ENCODE results near the gene MRPL27. TPM values are rescaled to one million over a fixed set of nuclear protein-coding genes. Genes with fewer than 3 reads are reported as not detected.
"Not testable (repeated sequence)": the region's sequence is repeated elsewhere in the genome, so short reads cannot be mapped to it uniquely, and the experiment has no call there.

The MRPL27 gene
- total and polyA plus RNA-seq, 4 donors = 34.8 to 103 (median 62.9) TPM

GRCh38 chr17:50346313-50347116, 26.5 kb downstream of the MRPL27 start:
- Histone ChIP-seq H3K27me3 (ENCODE audit: control insufficient read depth in 1 of 2, insufficient read depth in 2 of 2, low read length in 1 of 2) (no peaks in the 10 kb centered on the region), H3K27ac (ENCODE audit: low read depth in 1 of 2, low read length in 2 of 2) (no peak overlapping the region), H3K4me1 (ENCODE audit: control insufficient read depth in 1 of 2, insufficient read depth in 2 of 2, low read length in 2 of 2) (no peaks in the 10 kb centered on the region), H3K9me3 (ENCODE audit: control insufficient read depth, low read length) (no peaks in the 10 kb centered on the region), H3K36me3 (ENCODE audit: control insufficient read depth in 1 of 2, insufficient read depth in 2 of 2, low read length in 1 of 2) (no peaks in the 10 kb centered on the region), H3K4me3 (ENCODE audit: low read length in 2 of 2) (peak overlapping the region; percentile 78 to 92)
- ATAC-seq (ENCODE audit: low FRiP score) (peak; percentile 20), DNase-seq (peak; percentile 66 to 82)
- intact Hi-C loops (cut with DNase I) = no loop called here
- WGBS, 2 donors = 1% methylated on average over 32 to 57 of the region's 57 CpGs

GRCh38 chr17:50345432-50346312, 27.3 kb downstream of the MRPL27 start, which contains the start of gene XYLT2:
Gene XYLT2, plus strand, starts transcription at chr17:50346126. Its CDS starts 15 bp downstream, at chr17:50346141.
- H3K4me1 ChIP-seq (ENCODE audit: control insufficient read depth in 1 of 2, insufficient read depth in 2 of 2, low read length in 2 of 2) = no peaks in the 10 kb centered on the region
- H3K4me3 ChIP-seq (ENCODE audit: low read length in 2 of 2) = peak within 1 kb of the TSS; percentile 78 to 92
- no peaks in the 10 kb centered on the region for H3K9me3 ChIP-seq (ENCODE audit: control insufficient read depth, low read length)
- DNase-seq = peak; percentile 91 to 95
- H3K27me3 ChIP-seq (ENCODE audit: control insufficient read depth in 1 of 2, insufficient read depth in 2 of 2, low read length in 1 of 2) = no peaks in the 10 kb centered on the region
- H3K27ac ChIP-seq (ENCODE audit: low read depth in 1 of 2, low read length in 2 of 2) = no peak within 1 kb of the TSS
- no peaks in the 10 kb centered on the region for H3K36me3 ChIP-seq (ENCODE audit: control insufficient read depth in 1 of 2, insufficient read depth in 2 of 2, low read length in 1 of 2)
- peak; percentile 94 for ATAC-seq (ENCODE audit: low FRiP score)
- WGBS, 2 donors = 3 to 5% methylated on average over 50 to 87 of the region's 87 CpGs
- intact Hi-C loops (cut with DNase I) = no loop called here

- no peak overlapping the region for H3K4me3 ChIP-seq (ENCODE audit: low read length in 2 of 2)
Observed at GRCh38 chr17:50344731-50345365, 28.1 kb downstream of the MRPL27 start.

GRCh38 chr17:50339381-50339780, 33.6 kb downstream of the MRPL27 start:
- Histone ChIP-seq H3K4me1 (ENCODE audit: control insufficient read depth in 1 of 2, insufficient read depth in 2 of 2, low read length in 2 of 2) (no peaks in the 10 kb centered on the region), H3K27ac (ENCODE audit: low read depth in 1 of 2, low read length in 2 of 2) (no peak overlapping the region), H3K27me3 (ENCODE audit: control insufficient read depth in 1 of 2, insufficient read depth in 2 of 2, low read length in 1 of 2) (no peaks in the 10 kb centered on the region), H3K4me3 (ENCODE audit: low read length in 2 of 2) (no peak overlapping the region), H3K9me3 (ENCODE audit: control insufficient read depth, low read length) (peaks cover 5% of the 10 kb centered on the region), H3K36me3 (ENCODE audit: control insufficient read depth in 1 of 2, insufficient read depth in 2 of 2, low read length in 1 of 2) (no peaks in the 10 kb centered on the region)
- intact Hi-C loops (cut with DNase I) = no loop called here
- ATAC-seq (ENCODE audit: low FRiP score) = no peak
- peak in 1 of 2 donors; percentile 0 for DNase-seq

More at GRCh38 chr17:50344731-50345365, 28.1 kb downstream of the MRPL27 start:
- Histone ChIP-seq H3K9me3 (ENCODE audit: control insufficient read depth, low read length) (no peaks in the 10 kb centered on the region), H3K4me1 (ENCODE audit: control insufficient read depth in 1 of 2, insufficient read depth in 2 of 2, low read length in 2 of 2) (no peaks in the 10 kb centered on the region), H3K27ac (ENCODE audit: low read depth in 1 of 2, low read length in 2 of 2) (no peak overlapping the region), H3K27me3 (ENCODE audit: control insufficient read depth in 1 of 2, insufficient read depth in 2 of 2, low read length in 1 of 2) (no peaks in the 10 kb centered on the region), H3K36me3 (ENCODE audit: control insufficient read depth in 1 of 2, insufficient read depth in 2 of 2, low read length in 1 of 2) (no peaks in the 10 kb centered on the region)
- peak; percentile 16 for ATAC-seq (ENCODE audit: low FRiP score)
- peak in 1 of 2 donors; percentile 65 for DNase-seq
- intact Hi-C loops (cut with DNase I) = no loop called here
- 65 to 66% methylated on average over 13 of the region's 13 CpGs for WGBS, 2 donors

GRCh38 chr17:50338645-50339044, 34.3 kb downstream of the MRPL27 start:
- H3K27ac ChIP-seq (ENCODE audit: low read depth in 1 of 2, low read length in 2 of 2) = no peak overlapping the region
- peaks cover 5% of the 10 kb centered on the region for H3K9me3 ChIP-seq (ENCODE audit: control insufficient read depth, low read length)
- H3K27me3 ChIP-seq (ENCODE audit: control insufficient read depth in 1 of 2, insufficient read depth in 2 of 2, low read length in 1 of 2) = no peaks in the 10 kb centered on the region
- no peaks in the 10 kb centered on the region for H3K36me3 ChIP-seq (ENCODE audit: control insufficient read depth in 1 of 2, insufficient read depth in 2 of 2, low read length in 1 of 2)
- no peak for ATAC-seq (ENCODE audit: low FRiP score)
- no peak overlapping the region for H3K4me3 ChIP-seq (ENCODE audit: low read length in 2 of 2)
- intact Hi-C loops (cut with DNase I) = no loop called here
- DNase-seq = no peak
- no peaks in the 10 kb centered on the region for H3K4me1 ChIP-seq (ENCODE audit: control insufficient read depth in 1 of 2, insufficient read depth in 2 of 2, low read length in 2 of 2)

GRCh38 chr17:50337956-50338355, 35.0 kb downstream of the MRPL27 start:
- 92 to 94% methylated on average over 2 of the region's 2 CpGs for WGBS, 2 donors

DNA sequence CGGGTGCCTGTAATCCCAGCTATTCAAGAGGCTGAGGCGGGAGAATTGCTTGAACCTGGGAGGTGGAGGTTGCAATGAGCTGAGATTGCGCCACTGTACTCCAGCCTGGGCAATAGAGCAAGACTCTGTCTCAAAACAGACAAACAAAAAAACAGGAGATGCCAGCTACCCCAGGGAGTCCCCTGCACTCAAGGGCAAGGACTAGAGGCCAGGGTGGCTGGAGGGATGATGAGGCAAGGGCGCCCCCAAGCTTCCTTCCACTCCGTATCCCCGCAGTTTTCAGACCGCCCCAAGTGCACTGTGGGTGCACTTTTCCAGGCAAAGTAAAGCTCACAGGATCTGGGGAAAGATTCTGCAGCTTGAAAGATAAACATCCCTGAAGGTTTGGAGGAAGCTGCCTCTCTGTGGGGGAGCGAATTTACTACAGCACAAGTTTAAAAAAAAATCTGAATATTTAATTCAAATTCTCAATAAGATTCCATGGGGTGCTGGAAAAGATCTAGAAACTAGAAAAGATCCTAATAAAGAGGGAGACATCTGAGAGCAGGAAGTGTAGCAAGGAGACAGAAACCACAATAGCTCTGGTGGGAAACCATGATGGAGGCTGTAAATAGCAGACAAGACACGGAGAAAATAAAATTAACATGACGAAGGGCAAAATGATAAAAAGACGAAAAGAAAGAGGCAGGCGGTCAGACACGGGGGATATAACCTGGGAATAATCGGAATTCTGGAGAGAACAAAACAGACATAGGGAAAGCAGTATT, 39.5 kb downstream of the MRPL27 start:
- H3K9me3 ChIP-seq (ENCODE audit: control insufficient read depth, low read length); H3K4me3 ChIP-seq (ENCODE audit: low read length in 2 of 2); intact Hi-C loops (cut with DNase I); H3K36me3 ChIP-seq (ENCODE audit: control insufficient read depth in 1 of 2, insufficient read depth in 2 of 2, low read length in 1 of 2); H3K27ac ChIP-seq (ENCODE audit: low read depth in 1 of 2, low read length in 2 of 2); ATAC-seq (ENCODE audit: low FRiP score); H3K4me1 ChIP-seq (ENCODE audit: control insufficient read depth in 1 of 2, insufficient read depth in 2 of 2, low read length in 2 of 2); H3K27me3 ChIP-seq (ENCODE audit: control insufficient read depth in 1 of 2, insufficient read depth in 2 of 2, low read length in 1 of 2): not testable (repeated sequence)
- DNase-seq = peak in 1 of 2 donors; percentile 46
- 60 to 64% methylated on average over 14 of the region's 14 CpGs for WGBS, 2 donors

More at GRCh38 chr17:50337956-50338355, 35.0 kb downstream of the MRPL27 start:
- H3K27me3 ChIP-seq (ENCODE audit: control insufficient read depth in 1 of 2, insufficient read depth in 2 of 2, low read length in 1 of 2) = no peaks in the 10 kb centered on the region
- no peaks in the 10 kb centered on the region for H3K36me3 ChIP-seq (ENCODE audit: control insufficient read depth in 1 of 2, insufficient read depth in 2 of 2, low read length in 1 of 2)
- no peak overlapping the region for H3K27ac ChIP-seq (ENCODE audit: low read depth in 1 of 2, low read length in 2 of 2)
- intact Hi-C loops (cut with DNase I) = no loop called here
- H3K9me3 ChIP-seq (ENCODE audit: control insufficient read depth, low read length) = peaks cover 5% of the 10 kb centered on the region
- no peaks in the 10 kb centered on the region for H3K4me1 ChIP-seq (ENCODE audit: control insufficient read depth in 1 of 2, insufficient read depth in 2 of 2, low read length in 2 of 2)
- no peak overlapping the region for H3K4me3 ChIP-seq (ENCODE audit: low read length in 2 of 2)
- no peak for ATAC-seq (ENCODE audit: low FRiP score)
- peak in 1 of 2 donors; percentile 5 for DNase-seq

DNA sequence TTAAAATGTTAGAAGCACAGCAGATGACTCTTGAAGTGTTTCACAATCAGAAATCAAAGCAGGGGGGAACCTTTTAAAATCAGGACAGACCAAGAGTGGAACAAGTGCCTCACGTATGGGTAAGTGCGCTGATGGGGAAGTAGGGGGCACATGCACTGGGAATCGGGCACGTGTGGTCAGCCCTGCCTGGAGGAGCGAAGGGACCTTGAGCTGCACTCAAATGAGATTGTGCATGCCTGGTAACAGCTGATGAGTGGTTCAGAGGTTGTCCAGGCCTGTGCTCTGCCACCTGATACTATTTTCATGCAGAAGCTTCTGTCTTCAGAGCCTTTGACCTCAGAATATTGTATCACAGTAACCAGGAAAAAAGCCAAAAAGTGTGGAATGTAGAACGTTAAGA, 40.8 kb downstream of the MRPL27 start:
- 76 to 80% methylated on average over 6 of the region's 6 CpGs for WGBS, 2 donors
- ATAC-seq (ENCODE audit: low FRiP score) (no peak), DNase-seq (peak in 1 of 2 donors; percentile 12)

More for the DNA sequence above, 40.8 kb downstream of the MRPL27 start:
- Histone ChIP-seq H3K36me3 (ENCODE audit: control insufficient read depth in 1 of 2, insufficient read depth in 2 of 2, low read length in 1 of 2) (no peaks in the 10 kb centered on the region), H3K27me3 (ENCODE audit: control insufficient read depth in 1 of 2, insufficient read depth in 2 of 2, low read length in 1 of 2) (no peaks in the 10 kb centered on the region), H3K27ac (ENCODE audit: low read depth in 1 of 2, low read length in 2 of 2) (no peak overlapping the region), H3K4me1 (ENCODE audit: control insufficient read depth in 1 of 2, insufficient read depth in 2 of 2, low read length in 2 of 2) (no peaks in the 10 kb centered on the region), H3K4me3 (ENCODE audit: low read length in 2 of 2) (no peak overlapping the region), H3K9me3 (ENCODE audit: control insufficient read depth, low read length) (no peaks in the 10 kb centered on the region)
- intact Hi-C loops (cut with DNase I) = no loop called here

Measured in aorta (tissue), 5 donors.